HepG2 (cell line): Measurements from ENCODE around the gene C1QBP. TPM values are rescaled to one million over a fixed set of nuclear protein-coding genes. Genes with fewer than 3 reads are reported as not detected.
A peak's percentile ranks its signal among the peaks of the same experiment; 100 is the strongest.

ENCODE experiments used
- ARNTL ChIP-seq: sonication (generic); formaldehyde crosslinking; IDR thresholded peaks from 2 replicates; pipeline ENCODE4 v1.4.0; 2020; ENCODE audit warnings: mild to moderate bottlenecking, missing genetic modification reagents
- FOXK1 ChIP-seq: sonication (generic); formaldehyde crosslinking; IDR thresholded peaks from 2 replicates; pipeline ENCODE4 v1.4.0; 2020; ENCODE audit warnings: low read depth, missing genetic modification reagents, borderline replicate concordance
- HNF4G ChIP-seq, 2 experiments: sonication (generic) in 1 of 2; formaldehyde crosslinking in 1 of 2; IDR thresholded peaks; 2 replicates each; pipeline versions ENCODE4 v1.4.0 to v1.6.1; 2011 to 2020; ENCODE audit warnings: borderline replicate concordance in 2 of 2, low read depth in 2 of 2, mild to moderate bottlenecking in 2 of 2, low read length in 1 of 2, missing genetic modification reagents in 1 of 2, moderate library complexity in 1 of 2
- HOXA3 ChIP-seq: sonication (generic); formaldehyde crosslinking; IDR thresholded peaks from 2 replicates; pipeline ENCODE4 v1.5.0; 2020; ENCODE audit warnings: missing genetic modification reagents
- IRX3 ChIP-seq: sonication (generic); formaldehyde crosslinking; IDR thresholded peaks from 2 replicates; pipeline ENCODE4 v1.8.1; 2023; ENCODE audit warnings: mild to moderate bottlenecking, low read depth, missing genetic modification reagents, borderline replicate concordance
- KAT8 ChIP-seq: IDR thresholded peaks from 2 replicates; pipeline ENCODE4 v1.6.1; 2016; ENCODE audit warnings: missing genetic modification reagents, missing compliant biosample characterization
- KLF16 ChIP-seq, 2 experiments: sonication (generic) in 1 of 2; formaldehyde crosslinking in 1 of 2; IDR thresholded peaks; 2 replicates each; pipeline versions ENCODE4 v1.6.1 to v1.8.0; 2016 to 2023; ENCODE audit warnings: missing genetic modification reagents in 2 of 2, missing compliant biosample characterization in 1 of 2
- NCOA2 ChIP-seq: sonication (generic); formaldehyde crosslinking; IDR thresholded peaks from 2 replicates; pipeline ENCODE4 v1.8.0; 2022; ENCODE audit warnings: inconsistent platforms
- NONO ChIP-seq, 2 experiments: fragments of 450-650 bp in 1 of 2; sonication (generic) in 1 of 2; formaldehyde crosslinking in 1 of 2; IDR thresholded peaks in 1 of 2; conservative IDR thresholded peaks in 1 of 2; 2 replicates each; pipeline versions ENCODE4 v1.6.1 to v1.8.0; 2017 to 2022; ENCODE audit warnings: mild to moderate bottlenecking in 1 of 2, missing genetic modification reagents in 1 of 2, moderate library complexity in 1 of 2
- PHF5A ChIP-seq: IDR thresholded peaks from one replicate; pipeline ENCODE4 v1.6.1; 2018; ENCODE audit warnings: low read depth, missing genetic modification reagents; ENCODE audit not compliant: unreplicated experiment
- POGZ ChIP-seq: sonication (generic); formaldehyde crosslinking; IDR thresholded peaks from 2 replicates; pipeline ENCODE4 v1.4.0; 2020; ENCODE audit warnings: mild to moderate bottlenecking, missing genetic modification reagents
- SP140L ChIP-seq: sonication (generic); formaldehyde crosslinking; IDR thresholded peaks from 2 replicates; pipeline ENCODE4 v1.4.0; 2020; ENCODE audit warnings: missing genetic modification reagents, borderline replicate concordance
- TOPORS ChIP-seq: sonication (generic); formaldehyde crosslinking; IDR thresholded peaks from 2 replicates; pipeline ENCODE4 v1.8.0; 2023; ENCODE audit warnings: mild to moderate bottlenecking, missing genetic modification reagents
- ZMAT3 ChIP-seq: sonication (generic); formaldehyde crosslinking; conservative IDR thresholded peaks from 2 replicates; pipeline ENCODE4 v1.7.0; 2021; ENCODE audit warnings: missing genetic modification reagents
- ZNF224 ChIP-seq: sonication (generic); formaldehyde crosslinking; IDR thresholded peaks from 2 replicates; pipeline ENCODE4 v1.5.0; 2020; ENCODE audit warnings: mild to moderate bottlenecking, missing genetic modification reagents
- ZNF354B ChIP-seq: sonication (generic); formaldehyde crosslinking; IDR thresholded peaks from 2 replicates; pipeline ENCODE4 v1.8.0; 2022; ENCODE audit warnings: mild to moderate bottlenecking, missing genetic modification reagents
- ZNF574 ChIP-seq: sonication (generic); formaldehyde crosslinking; IDR thresholded peaks from 2 replicates; pipeline ENCODE4 v1.4.0; 2020; ENCODE audit warnings: missing genetic modification reagents
- ZNF652 ChIP-seq: IDR thresholded peaks from 2 replicates; pipeline ENCODE4 v1.6.1; 2016; ENCODE audit warnings: low read depth, borderline replicate concordance
- ZNF709 ChIP-seq: sonication (generic); formaldehyde crosslinking; IDR thresholded peaks from 2 replicates; pipeline ENCODE4 v1.5.0; 2020; ENCODE audit warnings: mild to moderate bottlenecking, missing genetic modification reagents
- ZNF740 ChIP-seq: sonication (generic); formaldehyde crosslinking; IDR thresholded peaks from 2 replicates; pipeline ENCODE4 v1.4.0; 2020; ENCODE audit warnings: missing genetic modification reagents
- ZNF790 ChIP-seq: sonication (generic); formaldehyde crosslinking; IDR thresholded peaks from 2 replicates; pipeline ENCODE4 v1.8.0; 2022; ENCODE audit warnings: missing genetic modification reagents, mild to moderate bottlenecking, borderline replicate concordance
- polyA plus RNA-seq, 8 experiments: library from polyadenylated mRNA; depleted of rRNA in 3 of 8; stranded (reverse) in 7 of 8; unstranded in 1 of 8; fragments of >200 nt; fragmentation: Illumina TruSeq in 4 of 8; extraction: Trizol in 4 of 8; gene quantifications; 2 replicates each; pipeline versions ENCODE4 v1.2.1 to v1.2.3, GENCODE V29; 2011 to 2016; ENCODE audit warnings: low read depth in 4 of 8, missing spikeins in 1 of 8, mixed read lengths in 1 of 8; ENCODE audit not compliant: insufficient read depth in 1 of 8
- total RNA-seq, 5 experiments: library from RNA; depleted of rRNA; stranded (reverse); fragments of >200 nt; fragmentation: Illumina TruSeq; extraction: Trizol; gene quantifications; 2 replicates each; pipeline ENCODE4 v1.2.3, GENCODE V29; 2016; ENCODE audit warnings: low read depth in 1 of 5
- TF ChIP-seq, protein P1 (sequence below), 2 experiments: sonication (generic) in 1 of 2; formaldehyde crosslinking in 1 of 2; IDR thresholded peaks; 2 replicates each; pipeline versions ENCODE4 v1.4.0 to v1.6.1; 2018 to 2020; ENCODE audit warnings: missing genetic modification reagents in 2 of 2, borderline replicate concordance in 1 of 2, low read depth in 1 of 2, mild to moderate bottlenecking in 1 of 2, missing biosample characterization in 1 of 2
- TF ChIP-seq, protein P2 (sequence below): IDR thresholded peaks from 2 replicates; pipeline ENCODE4 v1.6.1; 2012; ENCODE audit warnings: low read depth, low read length, improper control_type of control experiment

Gene C1QBP
- total and polyA plus RNA-seq, 2 of the 13 experiments (the other 11 are each of a cell fraction or from before 2014, with no cell fraction given), result 219 to 680 TPM

GRCh38 chr17:5405400-5405799, 33.6 kb downstream of the C1QBP start (continued):
- peak; percentile 37; the same call in 1 of the 2 replicates for TF ChIP-seq ZNF574 (CRISPR knock-in tag)
- peak; percentile 38; the same call in 1 of the 2 replicates for TF ChIP-seq ZNF652 (CRISPR knock-in tag)
- TF ChIP-seq IRX3, result no peak
- peak; percentile 68; the same call in 1 of the 2 replicates for TF ChIP-seq FOXK1
- no peak for TF ChIP-seq ZNF790
- peak; percentile 27; the same call in 1 of the 2 replicates for TF ChIP-seq POGZ (CRISPR knock-in tag)
- TF ChIP-seq SP140L, result no peak
- TF ChIP-seq HOXA3 (CRISPR knock-in tag), result peak; percentile 40; the same call in 1 of the 2 replicates
- no peak for TF ChIP-seq ZNF354B (CRISPR knock-in tag)
- TF ChIP-seq KAT8 (CRISPR knock-in tag), result peak; percentile 49; the same call in 1 of the 2 replicates
- TF ChIP-seq, protein P1, sequence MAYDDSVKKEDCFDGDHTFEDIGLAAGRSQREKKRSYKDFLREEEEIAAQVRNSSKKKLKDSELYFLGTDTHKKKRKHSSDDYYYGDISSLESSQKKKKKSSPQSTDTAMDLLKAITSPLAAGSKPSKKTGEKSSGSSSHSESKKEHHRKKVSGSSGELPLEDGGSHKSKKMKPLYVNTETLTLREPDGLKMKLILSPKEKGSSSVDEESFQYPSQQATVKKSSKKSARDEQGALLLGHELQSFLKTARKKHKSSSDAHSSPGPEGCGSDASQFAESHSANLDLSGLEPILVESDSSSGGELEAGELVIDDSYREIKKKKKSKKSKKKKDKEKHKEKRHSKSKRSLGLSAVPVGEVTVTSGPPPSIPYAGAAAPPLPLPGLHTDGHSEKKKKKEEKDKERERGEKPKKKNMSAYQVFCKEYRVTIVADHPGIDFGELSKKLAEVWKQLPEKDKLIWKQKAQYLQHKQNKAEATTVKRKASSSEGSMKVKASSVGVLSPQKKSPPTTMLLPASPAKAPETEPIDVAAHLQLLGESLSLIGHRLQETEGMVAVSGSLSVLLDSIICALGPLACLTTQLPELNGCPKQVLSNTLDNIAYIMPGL (CRISPR knock-in tag; IDR thresholded peaks at IDR 0.05; ENCODE audit: borderline replicate concordance in 1 of 2, low read depth in 1 of 2), result peak in 1 of 2 experiments; percentile 41; a peak in 1 of 4 replicates
- TF ChIP-seq TOPORS (CRISPR knock-in tag), result peak; percentile 44; the same call in 1 of the 2 replicates
- TF ChIP-seq ARNTL (CRISPR knock-in tag), result no peak
- 0 out of 2 replicates have a peak, but pooled peaks have one; percentile 36 for TF ChIP-seq ZNF709 (CRISPR knock-in tag)
- no peak for TF ChIP-seq ZMAT3 (CRISPR knock-in tag)
- no peak for TF ChIP-seq PHF5A (CRISPR knock-in tag)
- peak in 1 of 2 experiments; percentile 18; a peak in 1 of 4 replicates for TF ChIP-seq KLF16 (CRISPR knock-in tag; IDR thresholded peaks at IDR 0.05)
- no peak for TF ChIP-seq ZNF224
- TF ChIP-seq HNF4G (IDR thresholded peaks at IDR 0.05; ENCODE audit: borderline replicate concordance, low read depth, low read length), result peak; percentile 92
- peak; percentile 91; the same call in 1 of the 2 replicates for TF ChIP-seq HNF4G (CRISPR knock-in tag; IDR thresholded peaks at IDR 0.05; ENCODE audit: borderline replicate concordance, low read depth)
- TF ChIP-seq NCOA2 (CRISPR knock-in tag), result peak; percentile 76
- TF ChIP-seq, protein P2, sequence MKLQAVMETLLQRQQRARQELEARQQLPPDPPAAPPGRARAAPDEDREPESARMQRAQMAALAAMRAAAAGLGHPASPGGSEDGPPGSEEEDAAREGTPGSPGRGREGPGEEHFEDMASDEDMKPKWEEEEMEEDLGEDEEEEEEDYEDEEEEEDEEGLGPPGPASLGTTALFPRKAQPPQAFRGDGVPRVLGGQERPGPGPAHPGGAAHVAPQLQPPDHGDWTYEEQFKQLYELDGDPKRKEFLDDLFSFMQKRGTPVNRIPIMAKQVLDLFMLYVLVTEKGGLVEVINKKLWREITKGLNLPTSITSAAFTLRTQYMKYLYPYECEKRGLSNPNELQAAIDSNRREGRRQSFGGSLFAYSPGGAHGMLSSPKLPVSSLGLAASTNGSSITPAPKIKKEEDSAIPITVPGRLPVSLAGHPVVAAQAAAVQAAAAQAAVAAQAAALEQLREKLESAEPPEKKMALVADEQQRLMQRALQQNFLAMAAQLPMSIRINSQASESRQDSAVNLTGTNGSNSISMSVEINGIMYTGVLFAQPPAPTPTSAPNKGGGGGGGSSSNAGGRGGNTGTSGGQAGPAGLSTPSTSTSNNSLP, result peak; percentile 75; the same call in 1 of the 2 replicates
- TF ChIP-seq NONO (IDR thresholded peaks at IDR 0.05), result no peak
- TF ChIP-seq NONO (CRISPR knock-in tag; conservative IDR thresholded peaks at IDR 0.05), result peak; percentile 41; the same call in 1 of the 2 replicates
- TF ChIP-seq ZNF740 (CRISPR knock-in tag), result peak; percentile 60; the same call in 1 of the 2 replicates
